ENCODE data around the gene GSS.

GSS gene

GRCh38 chr20:34978092-34978744 lies 22.6 kb upstream of the GSS start:
- no peak for DNase-seq (ENCODE audit: low read depth)

DNA sequence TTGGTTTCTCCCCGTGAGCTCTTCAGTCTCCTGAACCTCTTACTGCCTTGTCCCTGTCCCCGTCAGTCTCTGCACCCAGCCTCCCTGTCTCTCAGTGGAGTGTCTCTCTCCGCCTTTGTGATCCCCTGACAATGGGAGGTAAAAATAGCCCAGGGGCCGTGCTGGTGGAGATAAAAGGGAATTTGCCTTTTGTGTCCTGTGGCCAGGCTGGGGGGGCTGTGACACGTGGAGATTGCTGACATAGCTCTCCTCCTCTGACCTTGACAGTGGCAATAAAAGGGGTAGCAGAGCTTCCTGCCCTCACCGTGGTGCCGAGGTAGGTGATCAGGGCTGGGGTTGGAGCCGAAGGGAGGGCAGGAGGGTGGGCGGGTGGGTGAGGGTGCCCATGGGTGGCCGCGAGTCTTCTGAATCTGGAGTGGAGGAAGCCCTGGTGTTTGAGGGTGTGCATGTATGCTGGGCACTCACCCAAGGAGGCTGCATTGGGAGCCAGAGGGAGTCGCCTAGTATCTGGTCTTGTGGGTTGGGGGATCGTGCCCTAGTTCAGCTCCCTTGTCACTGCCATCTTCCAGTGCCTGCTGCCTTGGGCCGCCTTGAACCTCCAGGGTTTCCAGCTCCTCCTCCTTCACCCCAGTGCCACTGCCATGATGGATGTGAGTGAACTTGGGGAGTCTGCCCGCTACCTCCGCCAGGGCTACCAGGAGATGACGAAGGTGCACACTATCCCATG lies 21.9 kb upstream of the GSS start:
- no peak for DNase-seq (ENCODE audit: low read depth)

DNA sequence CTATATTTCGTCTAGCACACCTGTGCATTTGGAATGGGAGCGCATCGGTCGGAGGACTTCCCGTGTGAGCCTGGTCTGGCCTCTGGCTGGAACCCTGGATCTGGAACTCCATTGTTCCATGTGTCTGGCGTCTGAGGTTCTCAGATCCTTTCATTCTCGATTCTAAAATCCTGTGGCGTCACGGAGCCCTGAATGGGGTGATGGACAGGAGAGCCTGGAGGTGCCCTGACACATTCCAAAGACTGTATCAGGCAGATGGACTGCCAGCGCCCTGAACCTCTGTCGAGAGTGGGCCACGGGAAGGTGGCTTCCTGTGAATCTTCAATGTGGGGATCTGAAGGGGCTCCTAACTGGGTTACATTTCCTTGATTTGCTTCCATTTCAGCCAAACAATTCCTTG lies 20.7 kb upstream of the GSS start:
- no peak for DNase-seq (ENCODE audit: low read depth)

DNA sequence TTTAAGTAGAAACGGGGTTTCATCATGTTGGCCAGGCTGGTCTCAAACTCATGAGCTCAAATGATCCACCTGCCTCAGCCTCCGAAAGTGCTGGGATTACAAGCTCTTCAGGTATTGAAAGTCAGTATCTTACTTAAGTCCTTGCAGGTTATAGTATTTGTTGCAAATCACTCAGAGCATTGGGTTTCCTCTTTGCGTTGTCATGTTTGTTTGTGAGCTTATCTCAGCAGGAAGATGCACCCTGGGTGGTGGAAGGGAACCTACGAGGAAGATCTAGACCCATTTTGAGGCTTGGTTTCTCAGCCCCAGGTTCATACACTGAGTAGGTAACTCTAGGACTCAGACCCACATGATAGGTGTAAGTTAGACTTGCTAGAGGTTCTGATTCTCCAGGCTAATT lies 18.6 kb upstream of the GSS start:
- DNase-seq (ENCODE audit: low read depth), result no peak

GRCh38 chr20:34971561-34972235 lies 16.1 kb upstream of the GSS start:
- DNase-seq (ENCODE audit: low read depth), result no peak

GRCh38 chr20:34970846-34971560 lies 15.4 kb upstream of the GSS start:
- DNase-seq (ENCODE audit: low read depth), result no peak

GRCh38 chr20:34970193-34970840 lies 14.7 kb upstream of the GSS start:
- no peak for DNase-seq (ENCODE audit: low read depth)

DNA sequence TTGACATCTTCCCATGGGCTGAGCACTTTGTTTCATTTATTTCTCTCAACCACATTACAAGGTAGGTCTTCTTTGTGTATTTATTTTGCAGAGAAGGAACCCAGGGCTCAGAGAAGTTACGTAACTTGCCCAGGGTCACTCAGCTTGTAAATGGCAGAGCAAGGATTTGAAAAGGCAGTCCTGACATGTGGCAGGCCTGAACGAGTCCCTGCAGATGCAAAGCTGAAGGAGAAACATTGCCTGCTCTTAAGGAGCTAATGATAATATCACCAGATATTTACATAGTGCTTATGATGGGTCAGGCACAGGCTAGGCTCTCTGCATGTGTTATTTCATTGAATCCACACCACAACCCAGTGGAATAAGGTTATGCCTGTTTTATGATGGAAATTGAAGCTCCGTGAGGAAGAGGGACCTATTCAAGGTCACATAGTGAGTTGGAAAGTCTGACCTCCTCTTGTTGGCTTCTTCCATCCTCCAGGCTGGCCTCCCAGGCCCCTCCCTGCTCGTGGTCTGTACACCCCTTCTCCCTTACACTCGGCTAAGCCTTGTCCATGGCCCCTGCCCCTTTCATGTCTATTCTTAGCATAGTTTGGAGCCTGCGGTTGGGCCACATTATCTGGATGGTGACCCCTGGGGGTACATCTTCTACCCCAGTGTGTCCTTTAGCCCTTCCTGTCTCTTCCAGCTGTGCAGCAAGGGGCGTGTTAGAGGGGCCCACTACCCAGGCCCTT lies 12.6 kb upstream of the GSS start:
- no peak for DNase-seq (ENCODE audit: low read depth)

GRCh38 chr20:34967421-34967820 lies 11.8 kb upstream of the GSS start:
- DNase-seq (ENCODE audit: low read depth), result no peak

- no peak for DNase-seq (ENCODE audit: low read depth)
These were observed 9.4 kb upstream of the GSS start for GRCh38 chr20:34965051-34965450.

GRCh38 chr20:34964486-34964885 lies 8.9 kb upstream of the GSS start:
- DNase-seq (ENCODE audit: low read depth), result no peak

DNA sequence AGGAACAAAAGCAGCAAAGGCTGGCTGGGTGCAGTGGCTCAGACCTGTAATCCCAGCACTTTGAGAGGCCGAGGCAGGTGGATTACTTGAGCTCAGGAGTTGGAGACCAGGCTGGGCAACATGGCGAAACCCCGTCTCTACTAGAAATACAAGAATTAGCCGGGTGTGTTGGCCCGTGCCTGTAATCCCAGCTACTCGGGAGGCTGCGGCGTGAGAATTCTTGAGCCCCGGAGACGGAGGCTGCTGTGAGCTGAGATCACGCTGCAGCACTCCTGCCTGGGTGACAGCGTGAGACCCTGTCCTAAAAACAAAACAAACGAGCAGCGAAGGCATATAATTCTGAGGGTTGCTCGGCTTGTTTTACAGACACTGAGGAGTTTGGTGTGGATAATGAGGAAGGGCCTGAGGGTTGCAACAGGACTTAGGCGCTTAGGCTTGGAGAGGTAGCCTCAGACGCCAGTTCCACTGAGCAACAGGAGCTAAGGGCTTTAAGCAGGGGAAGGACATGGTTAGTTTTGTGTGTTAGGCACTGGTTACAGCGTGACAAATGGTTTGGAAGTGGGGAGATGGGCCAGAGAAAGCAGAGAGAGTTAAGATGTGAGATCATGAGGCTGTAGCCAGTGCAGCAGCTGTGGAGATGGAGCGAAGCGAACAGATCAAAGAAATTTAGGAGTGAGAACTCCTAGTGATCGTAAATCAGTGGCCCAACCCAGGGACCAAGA lies 1.3 kb upstream of the GSS start:
- DNase-seq (ENCODE audit: low read depth), result no peak

- DNase-seq (ENCODE audit: low read depth), result no peak
These were observed 444 bp upstream of the GSS start for GRCh38 chr20:34956041-34956458.

- DNase-seq (ENCODE audit: low read depth), result no peak
These were observed 739 bp downstream of the GSS start for GRCh38 chr20:34954904-34955230.

GRCh38 chr20:34953960-34954359 lies 1.6 kb downstream of the GSS start:
- no peak for DNase-seq (ENCODE audit: low read depth)

GRCh38 chr20:34952671-34953070 lies 2.9 kb downstream of the GSS start:
- DNase-seq (ENCODE audit: low read depth), result no peak

GRCh38 chr20:34951652-34952051 lies 4.0 kb downstream of the GSS start:
- no peak for DNase-seq (ENCODE audit: low read depth)

DNA sequence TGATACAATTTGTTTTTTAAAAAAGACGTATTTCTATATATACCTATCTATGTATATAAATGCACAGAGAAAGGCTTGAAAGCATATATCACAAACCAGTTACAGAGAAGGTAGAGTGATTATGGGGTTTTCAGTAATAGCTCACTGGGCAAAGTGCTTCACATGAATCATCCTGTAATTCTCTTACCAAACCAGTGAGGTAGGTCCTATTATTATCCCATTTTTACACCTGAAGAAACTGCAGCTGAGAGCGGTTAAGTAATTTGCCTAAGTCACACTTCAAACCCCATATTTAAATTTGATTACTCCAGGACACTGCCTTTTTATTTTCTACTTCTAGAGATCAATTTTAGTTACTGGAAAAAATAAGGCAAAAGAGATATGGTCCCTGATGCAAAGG lies 4.4 kb downstream of the GSS start:
- DNase-seq (ENCODE audit: low read depth), result no peak

DNA sequence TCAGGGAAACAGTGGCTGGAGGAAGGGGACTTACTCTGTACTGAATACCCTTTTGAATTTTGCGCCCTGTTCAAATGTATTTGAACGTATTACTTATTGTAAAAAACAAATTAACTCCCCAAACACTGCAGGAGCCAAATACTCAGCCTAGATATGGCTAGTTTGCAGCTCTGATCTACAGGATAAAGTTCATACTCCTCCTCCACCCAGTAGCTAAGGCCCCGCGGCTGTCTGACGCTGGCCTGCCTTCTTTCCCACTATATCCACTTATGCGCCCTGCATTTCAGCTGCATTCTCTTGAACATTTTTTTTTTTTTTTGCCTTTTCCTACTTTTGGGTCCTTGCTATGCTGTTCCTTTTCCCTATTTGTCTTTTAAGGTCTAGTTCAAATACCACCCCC lies 6.5 kb downstream of the GSS start:
- no peak for DNase-seq (ENCODE audit: low read depth)

GRCh38 chr20:34948030-34948429 lies 7.6 kb downstream of the GSS start:
- DNase-seq (ENCODE audit: low read depth), result no peak

- DNase-seq (ENCODE audit: low read depth), result no peak
These were observed 8.3 kb downstream of the GSS start for GRCh38 chr20:34947336-34947735.

All from activated T-helper 9 cell treated with anti-CD3 and anti-CD28 coated beads, Interleukin-2, amount 50 U/mL, for 16 hours (primary cell).